HCT116 (cell line): ENCODE data around the gene MAML2. TPM values are rescaled to one million over a fixed set of nuclear protein-coding genes. Genes with fewer than 3 reads are reported as not detected.

Experiments
- ATAC-seq: fragments of 200-7000 bp; cut with Tn5 transposase; 2 replicates; pipeline ENCODE4 v1.9.1; 2020; ENCODE audit warnings: mild to moderate bottlenecking, moderate library complexity
- BruUV-seq: library from RNA; stranded (reverse); fragments of 400-500 nt; replicated peaks from 2 replicates; lab custom pipeline; 2021; lab: Mats Ljungman, UMichigan
- CTCF ChIA-PET: fragments of 300-600 bp; sonication (Branson Sonifier 250); formaldehyde crosslinking; loops from one replicate; lab custom pipeline; 2021; ENCODE audit warnings: antibody characterized with exemption; lab: Charles Lee
- POLR2A ChIA-PET: fragments of 300-600, 350-600 bp; sonication (Branson Sonifier 250); formaldehyde crosslinking; loops from one replicate; lab custom pipeline; 2021; ENCODE audit warnings: antibody characterized with exemption; lab: Charles Lee
- RAD21 ChIA-PET, 2 experiments: fragments of 300-600 bp; sonication (Branson Sonifier 250); formaldehyde crosslinking; loops; one replicate each; lab custom pipeline; 2023; ENCODE audit warnings: low total read pairs in 2 of 2; ENCODE audit not compliant: uncharacterized antibody in 2 of 2, unreplicated experiment in 2 of 2, low non-redundant PET in 1 of 2; lab: Charles Lee
- DNase-seq: peaks from one replicate; pipeline ENCODE4 v3.0.0-alpha.2; 2010; ENCODE audit warnings: low read depth, low spot score
- H2AFZ ChIP-seq: fragments of 200-600 bp; shearing (Covaris generic), sonication (generic); 2 replicates; pipeline ENCODE4 v1.6.1; 2017; ENCODE audit warnings: low read depth, mixed run types, mixed read lengths, antibody characterized with exemption, low read length; ENCODE audit not compliant: poor library complexity, severe bottlenecking
- H3K27ac ChIP-seq: 2 replicates; pipeline ENCODE4 v1.5.1; 2012; ENCODE audit warnings: low read depth, low read length
- H3K27me3 ChIP-seq: fragments of 200-600 bp; sonication (generic); 2 replicates; pipeline ENCODE4 v1.6.1; 2016; ENCODE audit warnings: mixed run types, low read length, mixed read lengths; ENCODE audit not compliant: insufficient read depth
- H3K36me3 ChIP-seq, 2 experiments: fragments of 200-500 bp in 1 of 2; fragments of 200-600 bp in 1 of 2; sonication (Bioruptor generic) in 1 of 2; sonication (generic) in 1 of 2; 2 replicates each; pipeline versions ENCODE4 v1.5.1 to v1.6.1; 2014 to 2016; ENCODE audit warnings: low read length in 2 of 2, inconsistent platforms in 1 of 2, mixed read lengths in 1 of 2, mixed run types in 1 of 2; ENCODE audit not compliant: insufficient read depth in 2 of 2, control insufficient read depth in 1 of 2
- H3K4me1 ChIP-seq, 2 experiments: fragments of 200-600 bp in 1 of 2; sonication (generic) in 1 of 2; 2 replicates each; pipeline versions ENCODE4 v1.5.1 to v1.6.1; 2012 to 2017; ENCODE audit warnings: low read length in 2 of 2, inconsistent platforms in 1 of 2, mild to moderate bottlenecking in 1 of 2, mixed read lengths in 1 of 2, mixed run types in 1 of 2, moderate library complexity in 1 of 2; ENCODE audit not compliant: insufficient read depth in 2 of 2, control insufficient read depth in 1 of 2
- H3K4me2 ChIP-seq: fragments of 200-600 bp; sonication (generic); 2 replicates; pipeline ENCODE4 v1.6.1; 2017; ENCODE audit warnings: mixed run types, low read length, mixed read lengths
- H3K4me3 ChIP-seq, 2 experiments: fragments of 200-600 bp in 1 of 2; sonication (generic) in 1 of 2; replicated peaks in 1 of 2; 2 replicates each; pipeline ENCODE4 v1.5.1; 2011 to 2016; ENCODE audit warnings: low read length in 2 of 2, control low read depth in 1 of 2, low read depth in 1 of 2, mild to moderate bottlenecking in 1 of 2, mixed read lengths in 1 of 2, mixed run types in 1 of 2
- H3K79me2 ChIP-seq: fragments of 200-600 bp; sonication (generic); 2 replicates; pipeline ENCODE4 v1.6.1; 2017; ENCODE audit warnings: mild to moderate bottlenecking, mixed run types, low read length, moderate library complexity, mixed read lengths; ENCODE audit not compliant: insufficient read depth
- H3K9ac ChIP-seq: fragments of 200-600 bp; sonication (generic); 2 replicates; pipeline ENCODE4 v1.6.1; 2016; ENCODE audit warnings: low read length, mixed read lengths
- H3K9me2 ChIP-seq: fragments of 200-600 bp; sonication (generic), shearing (Covaris generic); 2 replicates; pipeline ENCODE4 v1.6.1; 2017; ENCODE audit warnings: mixed run types, mild to moderate bottlenecking, moderate library complexity; ENCODE audit not compliant: insufficient read depth
- H3K9me3 ChIP-seq, 2 experiments: fragments of 200-500 bp in 1 of 2; fragments of 200-600 bp in 1 of 2; sonication (Bioruptor generic) in 1 of 2; sonication (generic) in 1 of 2; 2 replicates each; pipeline ENCODE4 v1.6.1; 2014 to 2017; ENCODE audit warnings: low read length in 2 of 2, mixed read lengths in 2 of 2, inconsistent platforms in 1 of 2, low read depth in 1 of 2, mild to moderate bottlenecking in 1 of 2, mixed run types in 1 of 2, moderate library complexity in 1 of 2; ENCODE audit not compliant: control insufficient read depth in 1 of 2, insufficient read depth in 1 of 2
- H4K20me1 ChIP-seq: fragments of 200-600 bp; sonication (generic), shearing (Covaris generic); 2 replicates; pipeline ENCODE4 v1.6.1; 2017; ENCODE audit warnings: mixed run types, mild to moderate bottlenecking, moderate library complexity; ENCODE audit not compliant: insufficient read depth
- ATF3 ChIP-seq: IDR thresholded peaks from 2 replicates; pipeline ENCODE4 v1.6.1; 2012
- CBX3 ChIP-seq: IDR thresholded peaks from 2 replicates; pipeline ENCODE4 v1.6.1; 2012; ENCODE audit warnings: low read depth
- CEBPB ChIP-seq: IDR thresholded peaks from 2 replicates; pipeline ENCODE4 v1.6.1; 2012; ENCODE audit warnings: low read depth
- CTCF ChIP-seq, 3 experiments: fragments of 200-600 bp in 1 of 3; sonication (generic) in 1 of 3; IDR thresholded peaks in 2 of 3; conservative IDR thresholded peaks in 1 of 3; 2 replicates each; pipeline ENCODE4 v1.5.1; 2012 to 2017; ENCODE audit warnings: low read depth in 2 of 3, low read length in 2 of 3, antibody characterized with exemption in 1 of 3, borderline replicate concordance in 1 of 3, control low read depth in 1 of 3, mild to moderate bottlenecking in 1 of 3, mixed read lengths in 1 of 3, mixed run types in 1 of 3, moderate library complexity in 1 of 3; ENCODE audit not compliant: insufficient read depth in 1 of 3
- EZH2 ChIP-seq: fragments of 200-600 bp; sonication (generic); IDR thresholded peaks from 2 replicates; pipeline ENCODE4 v1.6.1; 2017; ENCODE audit warnings: antibody characterized with exemption, mixed run types
- FOSL1 ChIP-seq: IDR thresholded peaks from 2 replicates; pipeline ENCODE4 v1.6.1; 2012; ENCODE audit warnings: low read depth
- JUND ChIP-seq: IDR thresholded peaks from 2 replicates; pipeline ENCODE4 v1.6.1; 2012
- POLR2A ChIP-seq: IDR thresholded peaks from 2 replicates; pipeline ENCODE4 v1.7.0; 2011; ENCODE audit warnings: borderline replicate concordance; ENCODE audit not compliant: insufficient read depth, insufficient read length; ENCODE audit errors: extremely low read depth
- POLR2AphosphoS5 ChIP-seq: IDR thresholded peaks from 2 replicates; pipeline ENCODE4 v1.6.1; 2011; ENCODE audit warnings: mild to moderate bottlenecking, low read depth, low read length, moderate library complexity
- RAD21 ChIP-seq: IDR thresholded peaks from 2 replicates; pipeline ENCODE4 v1.6.1; 2012; ENCODE audit warnings: low read depth, mild to moderate bottlenecking
- REST ChIP-seq: IDR thresholded peaks from 2 replicates; pipeline ENCODE4 v1.6.1; 2012; ENCODE audit warnings: low read depth
- SIN3A ChIP-seq: IDR thresholded peaks from 2 replicates; pipeline ENCODE4 v1.6.1; 2012; ENCODE audit warnings: low read depth
- SP1 ChIP-seq: IDR thresholded peaks from 2 replicates; pipeline ENCODE4 v1.6.1; 2012; ENCODE audit warnings: low read depth
- SRF ChIP-seq: IDR thresholded peaks from 2 replicates; pipeline ENCODE4 v1.6.1; 2012; ENCODE audit warnings: low read depth
- TCF7L2 ChIP-seq: IDR thresholded peaks from 2 replicates; pipeline ENCODE4 v1.7.0; 2011; ENCODE audit warnings: borderline replicate concordance, inconsistent platforms; ENCODE audit not compliant: insufficient read depth, insufficient read length; ENCODE audit errors: extremely low read depth
- YY1 ChIP-seq: IDR thresholded peaks from 2 replicates; pipeline ENCODE4 v1.6.1; 2011; ENCODE audit warnings: low read length, low read depth, moderate library complexity, mild to moderate bottlenecking; ENCODE audit not compliant: insufficient replicate concordance; ENCODE audit errors: extremely low read depth
- ZBTB33 ChIP-seq: IDR thresholded peaks from 2 replicates; pipeline ENCODE4 v1.6.1; 2011; ENCODE audit warnings: mild to moderate bottlenecking, low read length, moderate library complexity; ENCODE audit not compliant: insufficient replicate concordance; ENCODE audit errors: extremely low read depth
- ZFX ChIP-seq: fragments of 450-650 bp; IDR thresholded peaks from 2 replicates; pipeline ENCODE4 v1.6.1; 2017
- ZNF274 ChIP-seq: fragments of 200-500 bp; sonication (Bioruptor generic); IDR thresholded peaks from 2 replicates; pipeline ENCODE4 v1.6.1; 2014; ENCODE audit warnings: mild to moderate bottlenecking, low read depth, low read length, inconsistent platforms
- intact Hi-C: fragments of 100-400 bp; cut with micrococcal nuclease; formaldehyde crosslinking; loops from 2 replicates; pipeline ENCODE4 v1.10.0; 2022
- total RNA-seq: library from RNA; stranded (reverse); gene quantifications from one replicate; pipeline ENCODE4 v1.2.1, GENCODE V29; 2021; ENCODE audit not compliant: unreplicated experiment

Gene MAML2
- total RNA-seq, 1 experiment from 2014 or later = 2.6 TPM

- Histone ChIP-seq H3K9me3 (no peaks in the 10 kb centered on the region), H3K27ac (no peak overlapping the region), H3K9me2 (no peaks in the 10 kb centered on the region), H4K20me1 (no peaks in the 10 kb centered on the region), H3K36me3 (no peaks in the 10 kb centered on the region), H3K4me2 (no peak overlapping the region), H3K4me3 (no peak overlapping the region), H3K79me2 (no peaks in the 10 kb centered on the region), H3K4me1 (no peaks in the 10 kb centered on the region), H2AFZ (no peak overlapping the region), H3K9ac (no peak overlapping the region), H3K27me3 (no peaks in the 10 kb centered on the region)
- intact Hi-C loops = no loop called here
- ChIA-PET CTCF (no interaction called here), RAD21 (no interaction called here), POLR2A (no interaction called here)
- DNase-seq = no peak
- BruUV-seq = no TSS peak
- no peak for TF ChIP-seq TCF7L2
- TF ChIP-seq SIN3A = no peak
- TF ChIP-seq RAD21 = no peak
- no peak for TF ChIP-seq JUND
- no peak for TF ChIP-seq CTCF (IDR thresholded peaks at IDR 0.05 in 2 of 3, conservative IDR thresholded peaks at IDR 0.05 in 1 of 3; ENCODE audit: borderline replicate concordance in 1 of 3, insufficient read depth in 1 of 3, low read depth in 2 of 3, low read length in 2 of 3)
- TF ChIP-seq YY1 = no peak
- no peak for TF ChIP-seq REST
- TF ChIP-seq ZNF274 = no peak
- no peak for TF ChIP-seq SP1
- no peak for TF ChIP-seq POLR2A
- TF ChIP-seq FOSL1 = no peak
- TF ChIP-seq ATF3 = no peak
- TF ChIP-seq SRF = no peak
- TF ChIP-seq EZH2 = no peak
- no peak for TF ChIP-seq CBX3
- no peak for TF ChIP-seq CEBPB
- no peak for TF ChIP-seq ZFX
- no peak for TF ChIP-seq ZBTB33
- TF ChIP-seq POLR2AphosphoS5 = no peak
- no peak for ATAC-seq
Observed at GRCh38 chr11:96126917-96127595, 215.9 kb downstream of the MAML2 start.
